ENCODE data around the gene TGM4. TPM values are rescaled to one million over a fixed set of nuclear protein-coding genes. Genes with fewer than 3 reads are reported as not detected.

Gene TGM4
- not detected for total RNA-seq

DNA sequence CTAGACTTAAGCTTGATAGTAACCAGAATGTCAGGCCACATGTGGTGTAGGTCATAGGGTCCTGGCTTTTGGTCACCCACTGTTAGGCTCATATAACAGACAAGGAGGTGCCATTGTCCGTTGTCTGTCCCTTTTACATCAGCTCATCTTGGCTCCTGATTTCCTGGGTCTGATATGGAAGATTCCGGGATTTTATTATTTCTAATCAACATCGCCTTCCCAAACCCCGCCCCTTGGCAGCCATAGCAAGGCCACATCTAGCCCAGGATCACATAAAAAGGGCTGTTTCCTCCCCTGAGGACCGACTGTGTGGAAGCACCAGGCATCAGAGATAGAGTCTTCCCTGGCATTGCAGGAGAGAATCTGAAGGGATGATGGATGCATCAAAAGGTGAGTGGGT is at the start of gene TGM4:
Gene TGM4 (plus strand): TSS at position 301 of the 400 bp plus-strand sequence. CDS start 71 bp downstream, at position 372.
- TF ChIP-seq, protein P1, sequence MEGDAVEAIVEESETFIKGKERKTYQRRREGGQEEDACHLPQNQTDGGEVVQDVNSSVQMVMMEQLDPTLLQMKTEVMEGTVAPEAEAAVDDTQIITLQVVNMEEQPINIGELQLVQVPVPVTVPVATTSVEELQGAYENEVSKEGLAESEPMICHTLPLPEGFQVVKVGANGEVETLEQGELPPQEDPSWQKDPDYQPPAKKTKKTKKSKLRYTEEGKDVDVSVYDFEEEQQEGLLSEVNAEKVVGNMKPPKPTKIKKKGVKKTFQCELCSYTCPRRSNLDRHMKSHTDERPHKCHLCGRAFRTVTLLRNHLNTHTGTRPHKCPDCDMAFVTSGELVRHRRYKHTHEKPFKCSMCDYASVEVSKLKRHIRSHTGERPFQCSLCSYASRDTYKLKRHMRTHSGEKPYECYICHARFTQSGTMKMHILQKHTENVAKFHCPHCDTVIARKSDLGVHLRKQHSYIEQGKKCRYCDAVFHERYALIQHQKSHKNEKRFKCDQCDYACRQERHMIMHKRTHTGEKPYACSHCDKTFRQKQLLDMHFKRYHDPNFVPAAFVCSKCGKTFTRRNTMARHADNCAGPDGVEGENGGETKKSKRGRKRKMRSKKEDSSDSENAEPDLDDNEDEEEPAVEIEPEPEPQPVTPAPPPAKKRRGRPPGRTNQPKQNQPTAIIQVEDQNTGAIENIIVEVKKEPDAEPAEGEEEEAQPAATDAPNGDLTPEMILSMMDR (IDR thresholded peaks at IDR 0.05) = no peak
- DNase-seq (ENCODE audit: low spot score) (no peak), ATAC-seq (ENCODE audit: low FRiP score) (no peak)

DNA sequence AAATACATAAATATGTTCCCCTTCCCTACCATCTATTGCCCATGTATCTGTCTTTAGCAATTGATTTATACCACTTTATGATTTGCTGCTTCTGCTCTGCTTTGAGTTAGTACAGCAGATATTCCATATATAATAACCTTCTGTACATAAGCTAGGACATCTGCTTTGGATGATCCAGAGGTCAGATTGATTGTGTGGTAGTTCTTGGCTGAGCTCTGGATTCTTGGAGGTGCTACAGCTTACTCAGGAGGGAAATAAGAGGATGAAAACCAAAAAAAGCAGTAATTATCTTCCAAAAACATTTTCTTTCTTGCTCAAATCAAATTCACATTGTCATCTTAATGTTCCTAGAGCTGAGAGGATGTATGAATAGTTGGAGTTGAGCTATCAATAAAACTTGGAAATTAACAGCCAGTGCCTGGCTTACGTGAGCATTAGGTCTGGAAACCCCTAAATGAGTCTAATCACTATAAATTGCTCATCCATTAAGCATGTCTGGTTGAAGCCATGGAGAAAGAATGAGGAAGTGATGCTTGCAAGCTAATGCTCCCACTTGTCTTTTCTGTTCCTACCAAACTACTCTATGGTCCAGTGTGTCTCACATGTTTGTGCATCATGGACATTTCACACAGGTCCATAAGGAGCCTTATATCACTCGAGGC is 49.0 kb upstream of the TGM4 start:
- DNase-seq (ENCODE audit: low spot score) (no peak), ATAC-seq (ENCODE audit: low FRiP score) (peak; percentile 44)
- TF ChIP-seq, protein P1 (IDR thresholded peaks at IDR 0.05) = no peak

DNA sequence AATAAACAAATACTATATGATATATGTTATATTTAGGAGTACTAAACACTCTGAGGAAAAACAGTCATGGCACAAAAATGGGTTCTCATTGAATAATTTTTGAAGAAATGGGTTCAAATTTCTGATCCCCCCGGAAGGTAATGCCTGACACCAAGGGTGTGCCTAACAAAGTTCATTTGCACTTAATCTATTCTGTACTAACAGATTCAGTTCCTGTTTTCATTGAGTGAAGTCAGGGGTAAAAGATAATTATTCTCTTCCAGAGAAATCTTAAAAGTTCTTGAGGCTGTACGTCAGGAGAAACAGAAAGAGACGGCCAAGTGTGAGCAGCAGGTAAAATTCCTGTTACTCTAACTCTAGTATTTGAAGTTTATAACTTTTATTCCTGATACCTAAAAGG is 47.2 kb upstream of the TGM4 start:
- DNase-seq (ENCODE audit: low spot score) = no peak
- TF ChIP-seq, protein P1 (IDR thresholded peaks at IDR 0.05) = no peak
- no peak for ATAC-seq (ENCODE audit: low FRiP score)

DNA sequence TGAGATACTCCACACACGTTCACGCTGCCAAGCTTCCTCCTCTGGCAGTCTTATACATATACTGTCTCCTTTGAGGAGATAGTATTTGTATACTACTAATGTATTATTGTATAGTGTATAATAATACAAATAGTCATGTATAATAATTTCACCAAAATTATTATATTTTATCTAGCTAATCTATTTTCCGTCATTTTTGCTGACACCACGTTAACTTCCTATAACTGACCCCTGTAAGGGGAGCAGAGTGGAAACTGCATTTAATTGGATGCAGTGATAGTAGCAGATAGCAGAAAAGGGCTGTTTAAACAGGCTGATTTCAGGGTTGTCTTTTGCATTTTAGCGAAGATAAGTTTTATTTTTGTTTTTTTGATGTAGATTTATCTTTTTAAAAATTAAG is 43.2 kb upstream of the TGM4 start:
- TF ChIP-seq, protein P1 (IDR thresholded peaks at IDR 0.05) = no peak
- no peak for DNase-seq (ENCODE audit: low spot score)
- no peak for ATAC-seq (ENCODE audit: low FRiP score)

DNA sequence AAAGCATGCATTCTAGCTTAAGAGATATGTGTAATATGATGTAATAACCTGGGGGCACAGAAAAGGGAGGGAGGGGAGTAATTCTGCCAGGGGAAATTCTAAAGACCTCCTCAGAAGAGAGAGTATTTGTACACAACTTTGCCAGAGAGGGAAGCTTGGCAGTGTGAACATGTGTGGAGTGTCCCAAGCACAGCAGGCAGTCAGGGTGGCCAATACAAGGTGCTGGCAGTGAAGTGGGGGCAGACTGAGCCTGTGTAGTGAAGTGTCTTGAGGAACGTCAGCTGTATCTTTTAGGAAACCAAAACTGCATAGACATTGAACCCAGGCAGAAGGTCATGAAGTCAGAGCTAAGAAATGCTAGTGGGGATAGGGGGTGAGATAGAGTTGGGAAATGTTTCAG is 42.4 kb upstream of the TGM4 start:
- TF ChIP-seq, protein P1 (IDR thresholded peaks at IDR 0.05) = no peak
- no peak for ATAC-seq (ENCODE audit: low FRiP score)
- DNase-seq (ENCODE audit: low spot score) = no peak

DNA sequence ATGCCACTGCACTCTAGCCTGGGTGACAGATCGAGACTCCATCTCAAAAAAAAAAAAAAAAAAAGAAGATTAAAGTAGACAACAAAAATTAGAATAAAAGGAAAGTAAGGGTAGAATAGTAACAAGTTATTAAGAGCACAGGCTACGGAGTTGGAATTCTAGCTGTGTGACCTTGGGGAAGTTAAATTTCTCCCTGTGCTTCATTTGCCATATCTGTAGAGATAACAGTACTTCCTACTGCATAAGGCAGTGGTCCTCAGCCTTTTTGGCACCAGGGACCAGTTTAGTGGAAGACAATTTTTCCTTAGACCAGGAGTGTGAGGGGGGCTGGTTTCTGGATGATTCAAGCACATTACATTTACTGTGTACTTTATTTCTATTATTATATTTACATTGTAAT is 41.4 kb upstream of the TGM4 start:
- TF ChIP-seq, protein P1 (IDR thresholded peaks at IDR 0.05) = no peak
- DNase-seq (ENCODE audit: low spot score) (no peak), ATAC-seq (ENCODE audit: low FRiP score) (no peak)

DNA sequence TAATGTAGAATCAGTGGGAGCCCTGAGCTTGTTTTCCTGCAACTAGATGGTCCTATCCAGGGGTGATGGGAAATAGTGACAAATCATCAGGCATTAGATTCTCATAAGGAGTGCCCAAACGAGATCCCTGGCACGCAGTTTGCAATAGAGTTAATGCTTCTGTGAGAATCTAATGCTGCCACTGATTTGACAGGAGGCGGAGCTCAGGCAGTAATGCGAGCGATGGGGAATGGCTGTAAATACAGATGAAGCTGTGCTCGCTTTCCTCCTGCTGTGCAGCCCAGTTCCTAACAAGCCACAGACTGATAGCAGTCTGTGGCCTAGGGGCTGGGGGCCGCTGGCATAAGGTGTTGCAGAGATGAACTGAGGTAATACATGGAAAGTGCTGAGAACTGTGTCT is 41.0 kb upstream of the TGM4 start:
- TF ChIP-seq, protein P1 (IDR thresholded peaks at IDR 0.05) = no peak
- no peak for DNase-seq (ENCODE audit: low spot score)
- ATAC-seq (ENCODE audit: low FRiP score) = no peak
